WTC11 (cell line): Measurements from ENCODE around the gene GALNTL6. TPM values are rescaled to one million over a fixed set of nuclear protein-coding genes. Genes with fewer than 3 reads are reported as not detected.

Experiments used
- ATAC-seq: fragments of 200-7000 bp; cut with Tn5 transposase; 2 replicates; pipeline ENCODE4 v1.10.0; 2021; ENCODE audit warnings: mild to moderate bottlenecking, moderate library complexity
- CTCF ChIA-PET: fragments of 300-600 bp; sonication (Branson Sonifier 250); formaldehyde crosslinking; loops from one replicate; lab custom pipeline; 2021; ENCODE audit warnings: antibody characterized with exemption; lab: Charles Lee
- POLR2A ChIA-PET: fragments of 350-600 bp; sonication (Branson Sonifier 250); formaldehyde crosslinking; loops from one replicate; lab custom pipeline; 2021; ENCODE audit warnings: antibody characterized with exemption; lab: Charles Lee
- DNase-seq: peaks from one replicate; pipeline ENCODE4 v3.0.0; 2021; ENCODE audit warnings: low spot score
- H3K27ac Mint-ChIP-seq: 2 replicates; pipeline ENCODE4 v1.8.0; 2021; ENCODE audit warnings: mixed read lengths
- H3K27me3 Mint-ChIP-seq: 2 replicates; pipeline ENCODE4 v1.8.0; 2021; ENCODE audit warnings: low read depth, mild to moderate bottlenecking, moderate library complexity, mixed read lengths
- H3K36me3 Mint-ChIP-seq: 2 replicates; pipeline ENCODE4 v1.8.0; 2021; ENCODE audit warnings: mixed read lengths
- H3K4me1 Mint-ChIP-seq: 2 replicates; pipeline ENCODE4 v1.8.0; 2022; ENCODE audit warnings: mixed read lengths
- H3K4me3 Mint-ChIP-seq: 2 replicates; pipeline ENCODE4 v1.8.0; 2021; ENCODE audit warnings: mild to moderate bottlenecking, moderate library complexity, mixed read lengths
- H3K9me3 Mint-ChIP-seq: 2 replicates; pipeline ENCODE4 v1.8.0; 2021; ENCODE audit warnings: mixed read lengths
- ATF6 ChIP-seq: sonication (generic); formaldehyde crosslinking; IDR thresholded peaks from 2 replicates; pipeline ENCODE4 v1.8.1; 2023; ENCODE audit warnings: mild to moderate bottlenecking, missing genetic modification reagents
- E2F4 ChIP-seq: sonication (generic); formaldehyde crosslinking; IDR thresholded peaks from 2 replicates; pipeline ENCODE4 v1.8.1; 2022; ENCODE audit warnings: low read depth, mild to moderate bottlenecking, moderate library complexity, missing genetic modification reagents, borderline replicate concordance
- FOXJ3 ChIP-seq: sonication (generic); formaldehyde crosslinking; IDR thresholded peaks from 2 replicates; pipeline ENCODE4 v1.9.0; 2021; ENCODE audit warnings: missing genetic modification reagents, mild to moderate bottlenecking, borderline replicate concordance
- GTF2I ChIP-seq: fragments of 250-450 bp; sonication (Bioruptor Pico); conservative IDR thresholded peaks from 2 replicates; pipeline ENCODE4 v1.4.0; 2021; ENCODE audit warnings: mild to moderate bottlenecking
- HMGA2 ChIP-seq: fragments of 250-450 bp; sonication (Bioruptor Pico); IDR thresholded peaks from 2 replicates; pipeline ENCODE4 v1.4.0; 2021; ENCODE audit warnings: mild to moderate bottlenecking, moderate library complexity
- HMGXB4 ChIP-seq: sonication (generic); formaldehyde crosslinking; IDR thresholded peaks from 2 replicates; pipeline ENCODE4 v1.8.1; 2023; ENCODE audit warnings: mild to moderate bottlenecking, moderate library complexity, missing genetic modification reagents
- IRF1 ChIP-seq: sonication (generic); formaldehyde crosslinking; IDR thresholded peaks from 2 replicates; pipeline ENCODE4 v1.8.0; 2023; ENCODE audit warnings: missing genetic modification reagents
- MAX ChIP-seq: sonication (generic); formaldehyde crosslinking; IDR thresholded peaks from 2 replicates; pipeline ENCODE4 v1.8.0; 2022; ENCODE audit warnings: mild to moderate bottlenecking, missing genetic modification reagents
- MYBL2 ChIP-seq: sonication (generic); formaldehyde crosslinking; IDR thresholded peaks from 2 replicates; pipeline ENCODE4 v1.8.1; 2023; ENCODE audit warnings: mild to moderate bottlenecking, moderate library complexity, missing genetic modification reagents
- NFATC4 ChIP-seq: fragments of 250-450 bp; sonication (Bioruptor Pico); IDR thresholded peaks from 2 replicates; pipeline ENCODE4 v1.9.0; 2021; ENCODE audit warnings: mild to moderate bottlenecking
- RELA ChIP-seq: sonication (generic); formaldehyde crosslinking; IDR thresholded peaks from 2 replicates; pipeline ENCODE4 v1.8.1; 2022; ENCODE audit warnings: missing genetic modification reagents, mild to moderate bottlenecking, borderline replicate concordance
- RORB ChIP-seq: fragments of 250-450 bp; sonication (Bioruptor Pico); IDR thresholded peaks from 2 replicates; pipeline ENCODE4 v1.9.0; 2021; ENCODE audit warnings: mild to moderate bottlenecking
- SOX15 ChIP-seq: fragments of 250-450 bp; sonication (Bioruptor Pico); IDR thresholded peaks from 2 replicates; pipeline ENCODE4 v1.9.0; 2021; ENCODE audit warnings: mild to moderate bottlenecking
- SP1 ChIP-seq: sonication (generic); formaldehyde crosslinking; conservative IDR thresholded peaks from 2 replicates; pipeline ENCODE4 v1.8.1; 2022; ENCODE audit warnings: missing genetic modification reagents
- TEAD4 ChIP-seq: sonication (generic); formaldehyde crosslinking; IDR thresholded peaks from 2 replicates; pipeline ENCODE4 v1.8.0; 2022; ENCODE audit warnings: mild to moderate bottlenecking, missing genetic modification reagents
- ZBTB43 ChIP-seq: sonication (generic); formaldehyde crosslinking; IDR thresholded peaks from 2 replicates; pipeline ENCODE4 v1.8.1; 2023; ENCODE audit warnings: mild to moderate bottlenecking, missing genetic modification reagents
- ZNF219 ChIP-seq: sonication (generic); formaldehyde crosslinking; IDR thresholded peaks from 2 replicates; pipeline ENCODE4 v1.8.0; 2023; ENCODE audit warnings: missing genetic modification reagents, mild to moderate bottlenecking, borderline replicate concordance
- ZNF263 ChIP-seq: sonication (generic); formaldehyde crosslinking; IDR thresholded peaks from 2 replicates; pipeline ENCODE4 v1.8.1; 2022; ENCODE audit warnings: low read depth, mild to moderate bottlenecking, moderate library complexity, missing genetic modification reagents
- total RNA-seq: library from RNA; stranded (reverse); gene quantifications from 3 replicates; pipeline ENCODE4 v1.2.3, GENCODE V29; 2021

GALNTL6 gene
- total RNA-seq, 1 experiment from 2014 or later, result 0.24 TPM

- peaks cover 2% of the 10 kb centered on the region; the same call in 1 of the 2 replicates for H3K36me3 Mint-ChIP-seq
- no peak overlapping the region for H3K4me3 Mint-ChIP-seq
- no peak for ATAC-seq
- peaks cover 47% of the 10 kb centered on the region for H3K4me1 Mint-ChIP-seq
- peaks cover 4% of the 10 kb centered on the region; the same call in 1 of the 2 replicates for H3K9me3 Mint-ChIP-seq
- no peaks in the 10 kb centered on the region for H3K27me3 Mint-ChIP-seq
- TF ChIP-seq MYBL2, result no peak
- no peak for TF ChIP-seq RORB (CRISPR knock-in tag)
- no peak for TF ChIP-seq ATF6 (CRISPR knock-in tag)
- no peak for TF ChIP-seq IRF1 (CRISPR knock-in tag)
- TF ChIP-seq TEAD4, result no peak
- TF ChIP-seq RELA (CRISPR knock-in tag), result no peak
- TF ChIP-seq ZNF219 (CRISPR knock-in tag), result no peak
- TF ChIP-seq ZNF263, result no peak
- TF ChIP-seq GTF2I (CRISPR knock-in tag), result no peak
- TF ChIP-seq ZBTB43 (CRISPR knock-in tag), result no peak
- TF ChIP-seq HMGA2 (CRISPR knock-in tag), result no peak
- TF ChIP-seq SP1 (CRISPR knock-in tag), result no peak
- POLR2A ChIA-PET, result no interaction called here
- no peak overlapping the region for H3K27ac Mint-ChIP-seq
- CTCF ChIA-PET, result no interaction called here
- no peak for DNase-seq
Observed at GRCh38 chr4:173052439-173052838, 1239.2 kb downstream of the GALNTL6 start.

GRCh38 chr4:173056271-173056670, 1243.1 kb downstream of the GALNTL6 start:
- Mint-ChIP-seq H3K4me1 (peaks cover 38% of the 10 kb centered on the region), H3K4me3 (no peak overlapping the region), H3K27me3 (no peaks in the 10 kb centered on the region), H3K36me3 (no peaks in the 10 kb centered on the region), H3K9me3 (0 out of 2 replicates have a peak, but pooled peaks cover 3% of the 10 kb centered on the region), H3K27ac (no peak overlapping the region)
- TF ChIP-seq HMGXB4 (CRISPR knock-in tag) (no peak), NFATC4 (no peak), FOXJ3 (CRISPR knock-in tag) (no peak), SOX15 (CRISPR knock-in tag) (no peak), E2F4 (CRISPR knock-in tag) (no peak)
- no peak for DNase-seq
- ChIA-PET POLR2A (no interaction called here), CTCF (interaction anchor here (1.4 kb wide), 1 partner anchor 245 kb away, joined by 4 read pairs; no protein-coding TSS in a partner anchor)
- ATAC-seq, result no peak

GRCh38 chr4:173056710-173057109, 1243.5 kb downstream of the GALNTL6 start:
- Mint-ChIP-seq H3K4me1 (peaks cover 38% of the 10 kb centered on the region), H3K4me3 (no peak overlapping the region), H3K36me3 (peaks cover 2% of the 10 kb centered on the region), H3K27me3 (no peaks in the 10 kb centered on the region), H3K27ac (no peak overlapping the region), H3K9me3 (peaks cover 7% of the 10 kb centered on the region)
- DNase-seq (no peak), ATAC-seq (no peak)
- ChIA-PET POLR2A (no interaction called here), CTCF (interaction anchor here (1.4 kb wide), 1 partner anchor 245 kb away, joined by 4 read pairs; no protein-coding TSS in a partner anchor)
- TF ChIP-seq MAX (CRISPR knock-in tag), result no peak
